Measurements from ENCODE around the gene UQCRC1. TPM values are rescaled to one million over a fixed set of nuclear protein-coding genes. Genes with fewer than 3 reads are reported as not detected.

Gene UQCRC1
- total and polyA plus RNA-seq, 8 donors, result 78.6 to 113 (median 98.0) TPM

DNA sequence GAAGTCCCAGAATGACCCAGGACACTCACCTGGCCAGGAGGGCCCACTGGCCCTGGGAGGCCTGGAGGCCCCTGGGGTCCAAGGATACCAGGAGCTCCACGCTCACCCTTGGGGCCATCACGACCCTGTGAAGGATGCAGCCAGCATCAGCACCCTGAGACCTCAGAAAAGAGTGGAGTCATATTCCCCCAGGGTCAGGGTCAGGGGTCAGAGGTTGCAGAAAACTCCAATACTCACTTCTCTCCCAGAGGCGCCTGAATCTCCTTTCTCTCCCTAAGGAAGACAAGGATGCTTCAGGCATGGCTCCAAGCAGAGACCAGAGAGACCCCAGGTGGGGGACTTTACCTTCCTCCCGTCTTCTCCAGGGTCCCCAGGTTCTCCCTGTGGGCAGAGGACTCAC, 32.8 kb downstream of the UQCRC1 start:
- H3K27me3 ChIP-seq, result no peaks in the 10 kb centered on the region
- no peak for ATAC-seq
- 67 to 71% methylated on average over 4 of the region's 4 CpGs for WGBS, 2 donors
- TF ChIP-seq CTCF (IDR thresholded peaks at IDR 0.05), result no peak
- FAIRE-seq, result no peak
- H3K27ac ChIP-seq, result no peak overlapping the region
- H3K4me1 ChIP-seq, result no peaks in the 10 kb centered on the region
- H3K9me3 ChIP-seq, result no peaks in the 10 kb centered on the region
- intact Hi-C loops (cut with DNase I), result no loop called here
- no peak for DNase-seq
- no peak overlapping the region for H3K4me3 ChIP-seq
- H3K36me3 ChIP-seq, result no peaks in the 10 kb centered on the region

DNA sequence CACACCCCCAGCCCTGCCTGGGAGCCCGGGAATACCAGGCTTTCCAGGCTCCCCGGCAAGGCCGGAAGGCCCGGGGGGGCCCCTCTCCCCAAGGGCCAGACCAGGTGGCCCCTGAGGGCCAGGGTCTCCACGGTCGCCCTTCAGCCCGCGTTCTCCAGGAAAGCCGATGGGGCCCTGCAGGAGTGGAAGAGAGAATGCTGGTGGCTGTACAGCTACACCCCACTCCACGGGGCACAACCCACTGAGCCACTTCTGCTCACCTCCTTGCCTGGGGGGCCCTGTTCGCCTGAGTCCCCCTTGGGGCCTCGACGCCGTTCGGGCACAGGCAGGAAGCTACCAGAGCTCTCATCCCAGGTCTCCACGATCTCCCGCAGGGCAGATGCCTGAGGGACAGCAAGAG, 34.1 kb downstream of the UQCRC1 start:
- intact Hi-C loops (cut with DNase I), result no loop called here
- H3K4me3 ChIP-seq, result no peak overlapping the region
- 66 to 78% methylated on average over 16 to 17 of the region's 17 CpGs for WGBS, 2 donors

DNA sequence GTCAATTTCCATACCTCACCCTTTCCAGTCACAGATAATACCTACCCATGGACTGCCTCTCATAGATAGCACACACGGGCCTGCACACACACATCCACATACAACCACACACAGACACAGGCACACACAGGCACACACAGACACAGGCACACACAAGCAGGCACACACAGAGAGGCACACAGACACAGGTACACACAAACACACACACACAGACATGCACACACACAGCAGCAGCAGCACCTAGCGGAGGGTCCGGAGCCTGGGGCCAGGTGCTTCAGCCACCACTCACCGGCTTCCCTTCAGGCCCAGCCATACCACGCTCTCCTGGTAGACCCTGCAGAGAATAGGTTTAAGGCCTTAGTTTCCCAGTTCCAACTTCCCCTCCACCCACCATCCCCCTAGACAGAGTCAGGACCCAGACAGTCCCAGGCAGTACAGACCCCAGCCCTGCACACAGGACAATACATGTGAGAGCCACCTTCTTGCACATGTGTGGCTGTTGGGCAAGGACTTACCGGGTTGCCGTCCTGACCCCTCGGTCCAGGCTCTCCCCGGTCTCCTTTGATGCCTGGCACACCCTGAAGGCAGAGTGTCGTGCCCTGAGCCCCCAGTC, 35.4 kb downstream of the UQCRC1 start:
- no peaks in the 10 kb centered on the region for H3K4me1 ChIP-seq
- H3K4me3 ChIP-seq, result no peak overlapping the region
- H3K36me3 ChIP-seq, result no peaks in the 10 kb centered on the region
- H3K27ac ChIP-seq, result no peak overlapping the region
- intact Hi-C loops (cut with DNase I), result no loop called here
- 85 to 91% methylated on average over 10 of the region's 10 CpGs for WGBS, 2 donors
- TF ChIP-seq CTCF (IDR thresholded peaks at IDR 0.05), result no peak
- FAIRE-seq, result no peak
- H3K9me3 ChIP-seq, result no peaks in the 10 kb centered on the region
- no peak for DNase-seq
- no peaks in the 10 kb centered on the region for H3K27me3 ChIP-seq
- no peak for ATAC-seq

More for the DNA sequence above, 34.1 kb downstream of the UQCRC1 start:
- DNase-seq (no peak), ATAC-seq (no peak), FAIRE-seq (no peak)
- Histone ChIP-seq H3K36me3 (no peaks in the 10 kb centered on the region), H3K9me3 (no peaks in the 10 kb centered on the region), H3K4me1 (no peaks in the 10 kb centered on the region), H3K27ac (no peak overlapping the region), H3K27me3 (no peaks in the 10 kb centered on the region)
- TF ChIP-seq CTCF (IDR thresholded peaks at IDR 0.05), result no peak

DNA sequence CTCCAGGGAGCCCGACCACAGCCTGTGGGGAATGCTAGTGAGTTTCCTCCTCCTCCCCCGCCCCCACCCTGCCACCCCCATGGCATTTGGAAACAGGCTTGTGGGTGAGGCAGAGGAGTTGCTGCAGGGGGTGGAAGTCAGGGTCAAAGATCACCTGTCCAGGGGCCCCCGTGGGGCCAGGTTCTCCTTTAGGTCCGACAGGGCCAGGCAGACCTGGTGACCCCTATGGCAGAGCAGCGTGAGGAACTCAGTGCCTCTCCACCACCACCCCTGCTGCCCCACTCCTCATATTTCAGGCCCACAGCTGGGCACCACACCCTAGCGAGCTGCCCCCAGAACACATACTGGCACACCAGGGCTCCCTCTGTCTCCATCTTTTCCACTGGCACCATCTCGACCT, 36.9 kb downstream of the UQCRC1 start:
- ATAC-seq (no peak), FAIRE-seq (no peak), DNase-seq (no peak)
- Histone ChIP-seq H3K27ac (no peak overlapping the region), H3K27me3 (no peaks in the 10 kb centered on the region), H3K36me3 (no peaks in the 10 kb centered on the region), H3K4me3 (no peak overlapping the region), H3K9me3 (no peaks in the 10 kb centered on the region), H3K4me1 (no peaks in the 10 kb centered on the region)
- no peak for TF ChIP-seq CTCF (IDR thresholded peaks at IDR 0.05)
- intact Hi-C loops (cut with DNase I), result no loop called here
- WGBS, 2 donors, result 75 to 84% methylated on average over 7 of the region's 7 CpGs

GRCh38 chr3:48571938-48572337, 37.5 kb downstream of the UQCRC1 start:
- no peak for FAIRE-seq

More at GRCh38 chr3:48571938-48572337, 37.5 kb downstream of the UQCRC1 start:
- Histone ChIP-seq H3K27me3 (no peaks in the 10 kb centered on the region), H3K4me3 (no peak overlapping the region), H3K27ac (no peak overlapping the region), H3K9me3 (no peaks in the 10 kb centered on the region), H3K4me1 (no peaks in the 10 kb centered on the region), H3K36me3 (no peaks in the 10 kb centered on the region)
- no peak for ATAC-seq
- 67 to 81% methylated on average over 12 of the region's 12 CpGs for WGBS, 2 donors
- DNase-seq, result no peak
- intact Hi-C loops (cut with DNase I), result no loop called here
- no peak for TF ChIP-seq CTCF (IDR thresholded peaks at IDR 0.05)

All from pancreas (tissue), 10 donors.